ENCODE data around the gene ST6GALNAC6. TPM values are rescaled to one million over a fixed set of nuclear protein-coding genes. Genes with fewer than 3 reads are reported as not detected.

Gene ST6GALNAC6
- total and polyA plus RNA-seq, 11 donors = 28.4 to 75.9 (median 43.2) TPM

DNA sequence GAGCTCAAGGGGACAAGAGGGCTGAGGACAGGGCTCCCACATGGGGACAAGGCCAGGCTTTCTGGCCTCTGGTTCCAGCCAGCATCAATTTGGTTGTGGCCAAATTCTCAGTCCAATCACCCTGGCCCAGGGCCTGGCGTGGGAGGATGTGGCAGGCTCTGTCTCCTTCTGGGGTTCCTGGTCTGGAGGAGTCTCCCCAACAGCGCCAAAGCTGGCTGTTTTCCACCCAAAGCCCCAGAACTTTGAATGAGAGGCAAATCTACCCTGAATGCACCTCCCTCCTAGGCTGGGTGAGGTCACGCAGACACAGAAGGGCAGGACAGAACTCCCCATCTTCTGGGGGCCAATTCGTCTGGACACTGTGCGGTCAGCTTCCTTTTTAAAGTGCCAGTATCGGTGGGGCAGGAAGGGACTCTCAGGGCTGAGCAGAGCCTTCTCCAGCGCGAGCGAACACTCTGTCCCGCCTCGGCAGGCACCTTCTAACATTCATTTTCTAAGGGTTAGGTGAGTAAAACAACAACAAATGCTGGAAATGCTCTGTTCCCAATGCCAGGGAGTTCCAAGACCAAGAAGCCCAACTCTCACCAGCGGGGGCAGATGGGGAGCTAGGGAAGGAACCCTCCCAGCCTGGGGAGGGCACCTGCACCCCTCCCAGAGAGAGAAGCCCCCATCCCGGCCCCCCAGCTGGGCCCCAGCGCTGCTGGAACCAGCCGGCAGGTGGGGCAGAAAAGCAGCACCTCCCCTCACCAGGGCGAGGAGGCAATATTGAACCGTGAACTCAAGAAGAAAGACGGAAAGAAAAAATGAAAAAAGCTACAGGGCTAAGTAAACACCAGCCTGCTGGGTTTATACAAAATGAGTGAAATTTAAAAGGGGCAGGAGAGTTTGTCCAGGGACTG, 41.9 kb upstream of the ST6GALNAC6 start:
- peak in 1 of 5 donors; percentile 36 for DNase-seq
- H3K27me3 ChIP-seq = no peaks in the 10 kb centered on the region
- no peak overlapping the region for H3K27ac ChIP-seq
- H3K36me3 ChIP-seq = peaks cover 0 to 36% (median 18%) of the 10 kb centered on the region in 9 donors
- no peak for ATAC-seq
- H3K9me3 ChIP-seq = no peaks in the 10 kb centered on the region
- TF ChIP-seq POLR2A (IDR thresholded peaks at IDR 0.05) = no peak
- TF ChIP-seq CTCF (IDR thresholded peaks at IDR 0.05) = no peak
- H3K4me3 ChIP-seq = no peak overlapping the region
- peaks cover 6 to 41% (median 29%) of the 10 kb centered on the region in 12 donors for H3K4me1 ChIP-seq
- 81 to 84% (median 84%) methylated on average over 12 to 18 of the region's 18 CpGs for WGBS, 4 donors
- intact Hi-C loops (cut with DNase I) = loop anchor here in 4 of 10 donors (5.0 kb wide), 1 partner anchor 176 kb away; no protein-coding TSS in a partner anchor

- Histone ChIP-seq H3K4me3 (no peak overlapping the region), H3K4me1 (peaks cover 6 to 41% (median 29%) of the 10 kb centered on the region in 12 donors), H3K27ac (no peak overlapping the region), H3K36me3 (peaks cover 0 to 36% (median 18%) of the 10 kb centered on the region in 9 donors), H3K9me3 (no peaks in the 10 kb centered on the region), H3K27me3 (no peaks in the 10 kb centered on the region)
- WGBS, 4 donors = 85 to 90% (median 89%) methylated on average over 4 of the region's 4 CpGs
- TF ChIP-seq POLR2A (IDR thresholded peaks at IDR 0.05) = no peak
- ATAC-seq = no peak
- intact Hi-C loops (cut with DNase I) = loop anchor here in 4 of 10 donors (5.0 kb wide), 1 partner anchor 177 kb away; no protein-coding TSS in a partner anchor
- DNase-seq = no peak
These were observed 41.2 kb upstream of the ST6GALNAC6 start for GRCh38 chr9:127940593-127940992.

- Histone ChIP-seq H3K4me3 (peak overlapping the region in 11 of 12 donors; percentile 54 to 93 (median 81)), H3K27me3 (no peaks in the 10 kb centered on the region), H3K27ac (peak overlapping the region in 11 of 12 donors; percentile 43 to 80 (median 74)), H3K4me1 (peaks cover 6 to 40% (median 29%) of the 10 kb centered on the region in 12 donors), H3K36me3 (peaks cover 0 to 25% (median 9%) of the 10 kb centered on the region in 9 donors), H3K9me3 (no peaks in the 10 kb centered on the region)
- no peak for TF ChIP-seq CTCF (IDR thresholded peaks at IDR 0.05)
- TF ChIP-seq POLR2A (IDR thresholded peaks at IDR 0.05) = no peak
- peak in 1 of 5 donors; percentile 37 for DNase-seq
- intact Hi-C loops (cut with DNase I) = loop anchor here in 1 of 10 donors (5.0 kb wide), 1 partner anchor 286 kb away; no protein-coding TSS in a partner anchor
- 27 to 31% (median 30%) methylated on average over 24 to 25 of the region's 25 CpGs for WGBS, 4 donors
- ATAC-seq = peak; percentile 10 to 60 (median 25)
These were observed 38.9 kb upstream of the ST6GALNAC6 start for GRCh38 chr9:127938298-127938690.

- H3K4me3 ChIP-seq = peak within 1 kb of the TSS; percentile 43 to 93 (median 78)
- DNase-seq (peak; percentile 84 to 91 (median 88)), ATAC-seq (peak; percentile 85 to 94 (median 89))
- TF ChIP-seq CTCF (IDR thresholded peaks at IDR 0.05) (no peak), POLR2A (IDR thresholded peaks at IDR 0.05) (peak in 1 of 2 donors; percentile 68)
- intact Hi-C loops (cut with DNase I) = loop anchor here in 1 of 10 donors (5.0 kb wide), 1 partner anchor 285 kb away; no protein-coding TSS in a partner anchor
- H3K36me3 ChIP-seq = peaks cover 0 to 18% (median 9%) of the 10 kb centered on the region in 9 donors
- H3K9me3 ChIP-seq = no peaks in the 10 kb centered on the region
- 2 to 5% (median 4%) methylated on average over 52 to 60 of the region's 60 CpGs for WGBS, 4 donors
- peak within 1 kb of the TSS in 11 of 12 donors; percentile 43 to 80 (median 74) for H3K27ac ChIP-seq
- no peaks in the 10 kb centered on the region for H3K27me3 ChIP-seq
- peaks cover 6 to 38% (median 29%) of the 10 kb centered on the region in 12 donors for H3K4me1 ChIP-seq
These were observed 38.2 kb upstream of the ST6GALNAC6 start, which contains the start of gene DPM2 for GRCh38 chr9:127937388-127938297. DPM2 (minus strand) TSS chr9:127937854; CDS start chr9:127937820, 34 bp downstream.

Data from heart left ventricle (tissue), 16 donors.